Stimulated activated CD8-positive, alpha-beta memory T cell treated with anti-CD3 and anti-CD28 coated beads, Interleukin-15, amount 100 ng/mL, for 24 hours (primary cell): ENCODE results near the gene DUOX2.
"Not testable (repeated sequence)": the region's sequence is repeated elsewhere in the genome, so short reads cannot be mapped to it uniquely, and the experiment has no call there.

Experiments used
- DNase-seq: peaks from one replicate; pipeline ENCODE4 v3.0.0-alpha.2; 2020; ENCODE audit warnings: low read depth

Gene DUOX2

DNA sequence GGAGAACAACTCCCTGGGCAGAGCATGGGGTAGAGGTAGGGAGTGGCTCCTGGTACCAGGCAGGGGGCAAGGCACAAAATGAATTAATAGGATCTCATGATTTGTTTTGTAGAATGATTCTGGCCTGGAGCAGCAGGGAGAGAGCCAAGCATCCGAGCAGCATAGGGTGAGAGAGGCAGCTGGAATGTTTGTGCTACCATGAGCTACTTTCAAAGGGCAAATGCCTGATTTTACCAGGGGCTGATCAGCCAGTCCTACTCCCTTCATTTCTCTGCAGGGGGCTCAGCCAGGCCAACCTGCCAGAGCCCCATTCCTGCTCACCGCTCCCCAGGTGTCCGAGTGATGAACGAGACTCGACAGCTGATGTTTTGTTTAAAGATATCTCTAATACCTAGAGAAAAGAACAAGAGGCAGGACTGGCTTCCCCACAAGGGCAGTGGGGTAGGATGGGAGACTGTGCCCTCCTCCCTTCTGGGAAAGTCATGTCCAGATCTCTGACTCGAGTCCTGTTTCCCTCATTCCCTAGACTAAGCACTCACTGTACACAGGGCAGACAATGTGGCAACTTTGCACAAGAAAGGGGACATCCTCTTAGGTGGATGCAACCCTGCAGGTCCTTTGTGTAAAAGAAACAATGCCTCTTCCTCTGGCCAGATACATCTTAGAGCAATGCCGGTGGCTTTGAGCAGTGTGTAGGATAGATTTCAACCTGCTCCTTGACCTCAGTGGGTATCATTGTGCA lies 12.9 kb downstream of the DUOX2 start:
- no peak for DNase-seq

GRCh38 chr15:45099549-45100165 lies 14.3 kb downstream of the DUOX2 start:
- DNase-seq, result no peak

GRCh38 chr15:45097466-45097865 lies 16.5 kb downstream of the DUOX2 start:
- no peak for DNase-seq

- DNase-seq, result no peak
Measured at GRCh38 chr15:45095661-45096060, 18.3 kb downstream of the DUOX2 start.

- no peak for DNase-seq
Measured at GRCh38 chr15:45094358-45094730, 19.6 kb downstream of the DUOX2 start.

DNA sequence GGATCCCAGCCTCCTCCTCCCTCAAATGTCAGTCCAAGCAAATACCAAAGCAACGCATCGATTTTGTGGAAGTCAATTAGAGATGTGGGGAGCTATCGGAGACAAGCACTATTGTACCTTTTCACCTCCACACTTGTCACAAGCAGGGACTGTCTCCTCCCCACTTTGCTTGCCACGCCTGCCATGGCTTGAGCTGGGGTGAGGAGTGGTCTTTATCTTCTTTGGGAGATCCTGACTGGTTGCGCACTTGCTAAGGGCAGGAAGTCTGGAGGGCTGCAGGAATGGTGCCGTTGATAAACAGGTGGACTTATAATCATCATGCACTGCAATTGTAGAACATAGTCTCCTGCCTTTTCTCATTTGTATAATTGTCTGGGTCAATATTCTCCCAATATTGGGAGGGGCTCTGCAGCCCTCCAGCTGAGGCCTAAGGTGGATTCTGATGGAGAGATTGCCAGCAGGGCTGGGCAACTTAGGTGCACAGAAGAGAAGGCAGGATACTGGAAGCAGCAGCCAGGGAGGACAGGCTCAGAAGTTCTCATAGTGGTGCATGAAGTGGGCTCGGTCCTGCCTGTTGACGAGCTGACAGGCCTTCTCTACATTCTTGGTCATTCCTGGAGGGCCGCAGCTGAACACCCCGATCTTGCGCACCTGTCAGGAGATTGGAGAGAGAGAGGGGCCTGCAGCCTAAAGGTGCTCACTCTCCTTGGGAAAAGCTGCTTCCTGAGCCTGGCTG lies 20.2 kb downstream of the DUOX2 start:
- DNase-seq, result no peak

- DNase-seq, result no peak
Measured at GRCh38 chr15:45093013-45093412, 21.0 kb downstream of the DUOX2 start.

DNA sequence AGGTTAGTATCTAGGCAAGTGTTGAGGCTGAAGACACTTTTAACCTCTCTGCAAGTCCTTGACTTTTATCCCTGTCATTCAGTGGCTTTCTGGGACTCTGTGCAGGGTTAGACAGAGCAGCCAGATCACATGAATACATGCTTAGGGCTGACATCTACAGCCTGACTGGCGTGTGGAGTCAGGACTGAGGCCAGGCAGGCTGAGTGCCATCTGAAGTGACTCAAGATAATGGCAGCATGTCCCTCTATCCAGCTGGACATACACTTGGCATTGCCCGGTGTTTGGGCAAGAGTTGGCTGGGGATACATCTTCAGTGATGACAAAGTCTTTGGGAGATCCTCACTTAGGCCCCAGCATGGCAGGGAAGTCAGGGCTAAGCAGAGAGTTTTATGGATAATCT lies 22.4 kb downstream of the DUOX2 start:
- DNase-seq, result no peak

DNA sequence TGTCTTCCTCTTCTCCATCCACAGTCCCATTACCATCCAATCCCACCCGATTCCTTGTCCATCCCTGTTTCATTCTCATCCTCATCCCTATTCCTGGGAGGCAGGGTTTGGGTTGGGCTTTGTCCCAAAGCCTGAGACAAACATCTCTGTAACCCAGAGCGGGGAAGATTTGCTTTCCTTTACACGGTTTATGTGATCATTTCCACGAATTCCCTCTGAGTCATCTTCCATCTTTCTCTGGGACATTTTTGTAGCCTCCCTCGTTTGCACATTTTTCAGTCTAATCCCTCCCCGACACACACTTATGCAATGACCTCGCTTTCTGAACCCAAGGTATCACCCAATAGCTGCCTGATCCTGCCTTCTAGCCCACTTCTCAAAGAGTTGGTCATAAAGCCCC lies 22.8 kb downstream of the DUOX2 start:
- DNase-seq, result no peak

- no peak for DNase-seq
Measured at GRCh38 chr15:45089712-45090373, 24.1 kb downstream of the DUOX2 start.

DNA sequence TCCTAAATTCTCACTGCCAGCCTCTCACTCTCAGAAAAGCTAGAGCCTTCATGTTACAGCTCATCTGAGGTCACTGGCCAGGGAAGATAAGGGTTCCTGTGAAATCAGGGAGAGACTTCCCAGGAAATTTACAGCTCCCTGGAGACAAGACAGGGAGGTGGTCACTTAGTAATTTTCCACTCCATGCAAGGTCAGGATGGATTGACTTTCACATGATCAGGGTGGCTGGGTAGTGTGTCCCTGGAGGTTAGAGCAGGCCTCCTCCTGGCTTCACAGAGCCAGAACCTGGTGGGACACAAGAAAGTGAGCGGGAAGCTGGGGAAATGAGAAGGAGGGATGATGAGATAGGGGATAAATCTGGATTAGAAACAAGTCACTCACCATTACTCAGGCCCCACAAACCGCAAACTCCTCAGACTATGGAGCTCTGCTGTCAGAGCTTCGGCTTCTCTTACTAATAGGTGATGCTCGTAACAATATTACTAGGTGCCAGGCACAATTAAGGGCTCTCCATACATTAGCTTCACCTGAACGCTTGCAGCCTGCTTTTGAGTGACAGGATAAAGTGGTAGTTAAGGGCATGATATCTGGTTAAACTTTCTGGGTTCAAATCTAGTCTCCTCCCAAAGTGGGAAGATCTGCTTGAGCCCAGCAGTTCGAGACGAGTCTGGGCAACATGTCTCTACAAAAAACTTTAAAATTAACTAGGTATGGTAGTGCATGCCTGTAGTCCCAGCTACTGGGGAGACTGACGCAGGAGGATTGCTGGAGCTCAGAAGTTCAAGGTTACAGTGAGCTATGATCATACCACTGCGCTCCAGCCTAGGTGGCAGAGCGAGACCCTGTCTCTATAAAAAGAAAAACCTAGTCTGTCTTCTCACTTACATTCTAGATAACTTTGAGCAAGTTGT lies 24.9 kb downstream of the DUOX2 start:
- no peak for DNase-seq

DNA sequence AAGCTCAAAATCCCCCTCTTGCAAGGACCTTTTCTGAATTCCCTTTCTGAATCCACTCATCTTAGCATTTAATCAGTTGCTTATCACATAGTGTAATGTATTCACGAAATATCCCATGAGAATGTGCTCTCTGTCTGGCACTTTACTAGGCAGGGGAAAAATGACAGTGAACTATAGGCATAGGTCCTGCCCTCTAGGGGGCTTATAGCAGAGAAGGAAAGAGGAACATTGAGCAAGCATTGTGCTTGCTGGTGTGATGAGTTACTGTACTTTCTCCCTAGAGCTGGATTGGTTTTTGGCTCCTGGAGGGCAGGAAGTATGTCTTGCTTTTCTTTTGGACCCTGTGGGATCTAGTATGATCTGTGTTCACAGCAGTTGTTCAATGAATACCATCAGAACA lies 26.5 kb downstream of the DUOX2 start:
- no peak for DNase-seq

DNA sequence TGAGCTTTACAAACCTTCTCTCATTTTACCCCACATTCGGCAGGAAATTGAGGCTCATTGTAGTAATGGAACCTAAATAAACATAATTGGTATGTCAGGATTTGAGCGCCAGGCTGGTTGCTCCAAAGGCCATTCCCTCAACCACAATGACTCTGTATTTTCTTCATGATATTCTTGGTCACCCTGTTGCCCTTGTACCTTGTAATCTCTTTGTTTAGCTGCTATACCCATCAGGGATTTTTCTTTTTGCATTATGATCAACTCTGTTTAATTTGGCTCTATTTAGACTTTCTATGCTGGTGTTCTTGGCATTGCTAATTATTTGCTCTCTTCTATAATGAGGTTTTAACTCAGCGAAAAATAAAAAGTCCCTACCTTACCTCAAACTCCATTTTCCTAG lies 29.8 kb downstream of the DUOX2 start:
- no peak for DNase-seq

GRCh38 chr15:45083223-45083622 lies 30.7 kb downstream of the DUOX2 start:
- DNase-seq, result no peak

GRCh38 chr15:45082412-45082811 lies 31.6 kb downstream of the DUOX2 start:
- DNase-seq, result not testable (repeated sequence)

DNA sequence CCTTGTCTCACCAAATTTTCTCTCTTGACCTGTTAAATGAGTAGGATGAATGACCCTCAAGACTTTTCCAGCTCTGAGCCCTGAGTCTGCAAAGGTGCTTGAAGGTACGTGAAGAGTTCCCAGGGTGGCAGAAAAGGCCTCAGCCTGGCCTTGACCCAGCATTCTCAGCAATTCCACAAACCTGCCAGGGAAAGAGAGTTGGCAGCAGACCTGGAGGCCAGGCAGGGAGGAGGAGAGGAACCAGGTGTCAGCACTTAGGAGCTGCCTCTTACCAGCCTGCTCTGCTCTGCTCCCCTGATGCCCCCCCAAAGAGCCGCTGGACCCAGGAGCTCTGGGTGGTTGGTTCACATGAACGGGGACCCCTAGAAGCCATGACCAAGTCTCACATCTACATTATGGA lies 33.4 kb downstream of the DUOX2 start:
- not testable (repeated sequence) for DNase-seq

GRCh38 chr15:45079628-45080246 lies 34.2 kb downstream of the DUOX2 start:
- DNase-seq, result not testable (repeated sequence)

GRCh38 chr15:45079201-45079600 lies 34.8 kb downstream of the DUOX2 start:
- DNase-seq, result not testable (repeated sequence)

- DNase-seq, result not testable (repeated sequence)
Measured at GRCh38 chr15:45077391-45077790, 36.6 kb downstream of the DUOX2 start.

- DNase-seq, result not testable (repeated sequence)
Measured at GRCh38 chr15:45075440-45076320, 38.3 kb downstream of the DUOX2 start.
